Activated naive CD8-positive, alpha-beta T cell treated with anti-CD3 and anti-CD28 coated beads, Interleukin-2, amount 10 ng/mL, durations not matched to agents 7 days and 5 days (primary cell): ENCODE measurements around the gene PHTF1. TPM values are rescaled to one million over a fixed set of nuclear protein-coding genes. Genes with fewer than 3 reads are reported as not detected.
"Not testable (repeated sequence)": the region's sequence is repeated elsewhere in the genome, so short reads cannot be mapped to it uniquely, and the experiment has no call there.

Experiments
- ATAC-seq: fragments of 150-1000 bp; cut with Tn5 transposase; one replicate; pipeline ENCODE4 v1.10.0; 2021; ENCODE audit warnings: low read depth, moderate library complexity
- POLR2A ChIA-PET: fragments of 350-600 bp; sonication (Branson Sonifier 250); formaldehyde crosslinking; loops from one replicate; lab custom pipeline; 2021; ENCODE audit warnings: antibody characterized with exemption; lab: Charles Lee
- DNase-seq: peaks from one replicate; pipeline ENCODE4 v3.0.0; 2021
- H3K27ac Mint-ChIP-seq: one replicate; pipeline ENCODE4 v1.8.0; 2022; ENCODE audit warnings: mild to moderate bottlenecking, mixed read lengths
- H3K27me3 Mint-ChIP-seq: one replicate; pipeline ENCODE4 v1.8.0; 2022; ENCODE audit warnings: mild to moderate bottlenecking, moderate library complexity, mixed read lengths
- H3K36me3 Mint-ChIP-seq: one replicate; pipeline ENCODE4 v1.8.0; 2021; ENCODE audit warnings: mild to moderate bottlenecking, mixed read lengths
- H3K4me1 Mint-ChIP-seq: one replicate; pipeline ENCODE4 v1.8.0; 2021; ENCODE audit warnings: mixed read lengths
- H3K4me3 Mint-ChIP-seq: one replicate; pipeline ENCODE4 v1.8.0; 2022; ENCODE audit warnings: mild to moderate bottlenecking, moderate library complexity, mixed read lengths
- H3K9me3 Mint-ChIP-seq: one replicate; pipeline ENCODE4 v1.8.0; 2021; ENCODE audit warnings: mixed read lengths
- total RNA-seq, 2 experiments: library from RNA; stranded (reverse); gene quantifications; one replicate each; pipeline ENCODE4 v1.2.3, GENCODE V29; 2021

Gene PHTF1
- total RNA-seq, 2 experiments from 2014 or later = 19.2 to 22.6 TPM

DNA sequence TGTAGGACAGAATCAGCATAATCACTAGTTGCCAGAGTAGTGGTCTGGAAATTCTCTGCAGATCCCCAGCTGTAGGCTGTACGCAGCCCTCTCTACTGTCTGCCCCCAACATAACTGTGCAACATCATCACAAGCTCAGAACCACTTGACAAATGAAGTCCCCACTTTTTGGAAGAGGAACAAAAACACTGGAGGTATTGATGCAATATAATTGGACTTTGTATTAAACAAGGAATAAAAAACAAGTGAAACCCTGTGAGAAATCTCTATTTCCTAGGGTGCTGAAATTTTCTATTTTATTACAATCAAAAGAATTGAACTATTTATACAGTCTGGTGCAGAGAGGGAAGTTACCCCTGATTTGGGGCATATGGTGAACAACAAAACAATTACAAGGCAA lies 15.2 kb downstream of the PHTF1 start:
- DNase-seq (no peak), ATAC-seq (no peak)
- Mint-ChIP-seq H3K9me3 (no peaks in the 10 kb centered on the region), H3K4me3 (no peak overlapping the region), H3K4me1 (peaks cover 11% of the 10 kb centered on the region), H3K27me3 (no peaks in the 10 kb centered on the region), H3K27ac (no peak overlapping the region), H3K36me3 (peaks cover 23% of the 10 kb centered on the region)
- POLR2A ChIA-PET = no interaction called here

GRCh38 chr1:113742515-113742914 lies 16.8 kb downstream of the PHTF1 start:
- Mint-ChIP-seq H3K27ac (peak overlapping the region; percentile 81), H3K36me3 (peaks cover 28% of the 10 kb centered on the region), H3K4me3 (peak overlapping the region; percentile 50), H3K9me3 (no peaks in the 10 kb centered on the region), H3K27me3 (no peaks in the 10 kb centered on the region), H3K4me1 (peaks cover 11% of the 10 kb centered on the region)
- POLR2A ChIA-PET = interaction anchor here (0.9 kb wide), 1 partner anchor 70 kb away, joined by 3 read pairs; the partner anchor contains the start of gene RSBN1
- peak; percentile 99 for ATAC-seq
- DNase-seq = no peak

DNA sequence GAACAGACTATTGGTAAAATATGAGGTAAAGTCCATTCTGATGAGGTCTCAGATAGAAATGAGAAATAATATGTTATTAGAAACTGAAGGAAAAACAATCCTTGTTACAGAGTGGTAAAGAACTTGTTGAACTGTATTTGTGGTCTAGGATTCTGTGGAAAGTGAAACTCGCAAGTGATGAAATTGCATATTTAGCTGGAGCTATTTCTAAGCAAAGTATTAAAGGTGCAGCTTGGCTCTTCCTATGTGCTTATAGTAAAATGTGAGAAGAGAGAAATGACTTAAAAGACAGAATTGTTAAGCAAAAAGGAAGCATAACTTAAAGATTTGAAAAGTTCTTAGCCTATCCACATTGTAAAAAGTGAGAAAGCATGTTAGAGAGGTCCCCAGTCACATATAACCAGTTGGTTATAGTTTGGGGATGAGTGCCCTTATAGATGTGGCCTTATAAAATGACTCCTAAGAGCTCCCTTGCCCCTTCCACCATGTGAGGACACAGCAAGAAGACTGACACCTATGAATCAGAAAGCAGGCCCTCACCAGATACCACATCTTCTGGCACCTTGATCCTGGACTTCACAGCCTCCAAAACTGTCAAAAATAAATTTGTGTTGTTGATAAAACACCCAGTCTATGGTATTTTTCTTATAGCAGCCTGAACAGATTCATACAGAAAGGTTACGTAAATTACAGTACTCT lies 24.8 kb downstream of the PHTF1 start:
- Mint-ChIP-seq H3K27ac (no peak overlapping the region), H3K4me3 (no peak overlapping the region), H3K36me3 (peaks cover 44% of the 10 kb centered on the region), H3K27me3 (no peaks in the 10 kb centered on the region), H3K9me3 (no peaks in the 10 kb centered on the region), H3K4me1 (peaks cover 8% of the 10 kb centered on the region)
- no peak for DNase-seq
- ATAC-seq = no peak
- POLR2A ChIA-PET = no interaction called here

- POLR2A ChIA-PET = no interaction called here
These were observed 26.5 kb downstream of the PHTF1 start for GRCh38 chr1:113732802-113733201.

DNA sequence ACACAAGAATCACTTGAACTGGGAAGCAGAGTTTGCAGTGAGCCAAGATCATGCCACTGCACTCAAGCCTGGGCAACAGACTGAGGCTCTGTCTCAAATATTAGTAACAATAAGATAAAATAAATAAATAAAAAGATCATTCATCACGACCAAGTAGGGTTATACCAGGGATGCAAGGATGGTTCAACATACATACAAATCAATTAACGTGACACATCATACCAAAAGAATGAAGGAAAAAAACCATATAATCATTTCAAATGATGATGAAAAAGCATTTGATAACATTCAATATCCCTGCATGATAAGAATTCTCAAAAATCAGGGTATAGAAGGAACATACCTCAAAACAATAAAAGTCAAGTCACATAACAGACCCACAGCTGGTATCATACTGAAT lies 38.3 kb downstream of the PHTF1 start:
- DNase-seq = no peak
- Mint-ChIP-seq H3K9me3 (peaks cover 24% of the 10 kb centered on the region), H3K27me3 (no peaks in the 10 kb centered on the region), H3K4me1 (peaks cover under 1% of the 10 kb centered on the region), H3K27ac (no peak overlapping the region), H3K4me3 (no peak overlapping the region), H3K36me3 (peaks cover 72% of the 10 kb centered on the region)
- ATAC-seq = no peak
- POLR2A ChIA-PET = no interaction called here

More at GRCh38 chr1:113732802-113733201, 26.5 kb downstream of the PHTF1 start:
- no peak overlapping the region for H3K27ac Mint-ChIP-seq
- ATAC-seq (no peak), DNase-seq (no peak)
- H3K27me3 Mint-ChIP-seq = no peaks in the 10 kb centered on the region
- peaks cover 49% of the 10 kb centered on the region for H3K36me3 Mint-ChIP-seq
- no peak overlapping the region for H3K4me3 Mint-ChIP-seq
- H3K4me1 Mint-ChIP-seq = peaks cover 8% of the 10 kb centered on the region
- no peaks in the 10 kb centered on the region for H3K9me3 Mint-ChIP-seq

GRCh38 chr1:113718621-113719020 lies 40.7 kb downstream of the PHTF1 start:
- ATAC-seq = not testable (repeated sequence)

DNA sequence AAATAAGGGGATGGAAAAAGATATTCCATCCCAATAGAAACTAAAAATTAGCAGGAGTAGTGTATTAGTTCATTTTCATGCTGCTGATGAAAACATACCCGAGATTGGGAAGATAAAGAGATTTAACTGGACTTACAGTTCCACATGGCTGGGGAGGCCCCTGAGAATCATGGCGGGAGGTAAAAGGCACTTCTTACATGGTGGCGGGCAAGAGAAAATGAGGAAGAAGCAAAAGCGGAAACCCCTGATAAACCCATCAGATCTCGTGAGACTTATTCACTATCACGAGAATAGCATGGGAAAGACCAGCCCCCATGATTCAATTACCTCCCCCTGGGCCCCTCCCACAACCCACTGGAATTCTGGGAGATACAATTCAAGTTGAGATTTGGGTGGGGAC lies 41.8 kb downstream of the PHTF1 start:
- ATAC-seq, DNase-seq, H3K27me3 Mint-ChIP-seq, POLR2A ChIA-PET, H3K4me3 Mint-ChIP-seq, H3K27ac Mint-ChIP-seq, H3K4me1 Mint-ChIP-seq: not testable (repeated sequence)
- Mint-ChIP-seq H3K36me3 (peaks cover 69% of the 10 kb centered on the region), H3K9me3 (peaks cover 26% of the 10 kb centered on the region)

More at GRCh38 chr1:113718621-113719020, 40.7 kb downstream of the PHTF1 start:
- POLR2A ChIA-PET, DNase-seq, H3K27me3 Mint-ChIP-seq, H3K27ac Mint-ChIP-seq, H3K4me1 Mint-ChIP-seq, H3K4me3 Mint-ChIP-seq: not testable (repeated sequence)
- peaks cover 74% of the 10 kb centered on the region for H3K36me3 Mint-ChIP-seq
- peaks cover 26% of the 10 kb centered on the region for H3K9me3 Mint-ChIP-seq

DNA sequence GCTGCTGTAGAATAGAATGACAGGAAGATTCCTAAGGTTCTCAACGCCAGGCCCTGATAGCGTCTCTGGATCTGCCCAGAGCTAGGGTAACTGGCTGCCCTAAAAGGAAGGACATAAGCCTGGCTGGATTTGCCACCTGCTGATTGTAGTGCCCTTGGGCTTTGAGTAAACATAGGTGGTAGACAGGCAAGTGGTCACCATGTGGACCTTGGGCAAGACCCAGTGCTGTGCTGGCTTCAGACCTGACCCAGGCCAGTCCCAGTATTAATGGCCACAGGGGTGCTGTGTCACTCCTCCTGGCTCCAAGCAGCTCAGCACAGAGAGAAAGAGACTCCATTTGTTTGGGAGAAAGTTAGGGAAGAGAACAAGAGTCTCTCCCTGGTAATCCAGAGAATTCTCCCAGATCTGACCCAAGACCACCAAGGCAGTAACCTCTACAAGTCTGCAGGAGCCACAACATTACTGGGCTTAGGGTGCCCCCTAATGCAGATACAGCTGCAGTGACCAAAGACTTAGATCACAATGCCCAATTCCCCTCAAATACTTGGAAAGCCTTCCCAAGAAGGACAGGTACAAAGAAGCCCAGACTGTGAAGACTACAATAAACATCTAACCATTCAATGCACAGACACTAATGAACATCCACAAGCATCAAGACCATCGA lies 44.5 kb downstream of the PHTF1 start:
- H3K27me3 Mint-ChIP-seq = no peaks in the 10 kb centered on the region

DNA sequence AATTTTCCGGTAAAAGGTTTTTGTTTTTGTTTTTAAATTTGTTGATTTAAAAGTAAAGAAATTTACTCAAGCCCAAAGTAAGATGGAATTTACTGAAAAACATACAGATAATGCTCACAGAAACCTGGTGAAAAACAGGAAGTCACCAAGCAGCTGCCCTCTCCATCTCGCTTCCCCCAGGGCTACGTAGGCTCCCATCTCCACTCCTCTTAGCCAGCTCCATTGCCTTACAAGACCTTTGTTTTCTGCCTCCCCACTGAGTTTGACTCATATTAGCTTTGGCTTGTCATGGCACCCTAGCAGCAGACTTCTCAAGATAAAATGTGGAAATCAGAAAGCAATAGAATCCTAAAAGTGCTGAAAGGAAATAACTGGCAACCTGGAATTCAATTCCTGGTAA lies 57.9 kb downstream of the PHTF1 start:
- H3K36me3 Mint-ChIP-seq = peaks cover 46% of the 10 kb centered on the region
- H3K4me1 Mint-ChIP-seq = peaks cover 3% of the 10 kb centered on the region
- no peak for DNase-seq
- POLR2A ChIA-PET = no interaction called here
- peaks cover 1% of the 10 kb centered on the region for H3K9me3 Mint-ChIP-seq
- H3K4me3 Mint-ChIP-seq = no peak overlapping the region
- no peaks in the 10 kb centered on the region for H3K27me3 Mint-ChIP-seq
- no peak for ATAC-seq
- H3K27ac Mint-ChIP-seq = no peak overlapping the region

More for the DNA sequence above, 44.5 kb downstream of the PHTF1 start:
- ATAC-seq (no peak), DNase-seq (no peak)
- POLR2A ChIA-PET = no interaction called here
- no peak overlapping the region for H3K4me3 Mint-ChIP-seq
- H3K27ac Mint-ChIP-seq = no peak overlapping the region
- H3K36me3 Mint-ChIP-seq = peaks cover 53% of the 10 kb centered on the region
- peaks cover 3% of the 10 kb centered on the region for H3K4me1 Mint-ChIP-seq
- H3K9me3 Mint-ChIP-seq = peaks cover 16% of the 10 kb centered on the region

DNA sequence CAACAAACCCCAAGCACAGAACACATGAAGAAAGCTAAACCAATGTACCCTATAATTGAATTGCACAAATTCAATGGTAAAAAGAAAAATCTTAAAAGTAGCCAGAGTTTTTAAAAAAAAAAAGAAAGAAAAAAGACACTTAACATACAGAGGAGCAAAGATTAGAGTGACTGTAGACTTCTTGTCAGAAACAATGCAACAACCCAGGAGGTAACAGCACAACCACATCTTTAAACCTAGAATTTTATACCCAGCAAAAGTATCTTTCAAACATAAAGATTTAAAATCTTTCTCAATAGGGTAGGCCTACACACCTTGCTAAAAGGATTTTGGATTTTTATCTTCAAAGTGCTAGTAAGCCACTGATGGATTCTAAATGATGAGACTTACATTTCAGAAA lies 64.4 kb downstream of the PHTF1 start:
- Mint-ChIP-seq H3K27ac (no peak overlapping the region), H3K9me3 (peaks cover 24% of the 10 kb centered on the region), H3K36me3 (peaks cover 70% of the 10 kb centered on the region), H3K4me3 (no peak overlapping the region), H3K4me1 (no peaks in the 10 kb centered on the region), H3K27me3 (no peaks in the 10 kb centered on the region)
- ATAC-seq = no peak
- POLR2A ChIA-PET = no interaction called here
- no peak for DNase-seq

DNA sequence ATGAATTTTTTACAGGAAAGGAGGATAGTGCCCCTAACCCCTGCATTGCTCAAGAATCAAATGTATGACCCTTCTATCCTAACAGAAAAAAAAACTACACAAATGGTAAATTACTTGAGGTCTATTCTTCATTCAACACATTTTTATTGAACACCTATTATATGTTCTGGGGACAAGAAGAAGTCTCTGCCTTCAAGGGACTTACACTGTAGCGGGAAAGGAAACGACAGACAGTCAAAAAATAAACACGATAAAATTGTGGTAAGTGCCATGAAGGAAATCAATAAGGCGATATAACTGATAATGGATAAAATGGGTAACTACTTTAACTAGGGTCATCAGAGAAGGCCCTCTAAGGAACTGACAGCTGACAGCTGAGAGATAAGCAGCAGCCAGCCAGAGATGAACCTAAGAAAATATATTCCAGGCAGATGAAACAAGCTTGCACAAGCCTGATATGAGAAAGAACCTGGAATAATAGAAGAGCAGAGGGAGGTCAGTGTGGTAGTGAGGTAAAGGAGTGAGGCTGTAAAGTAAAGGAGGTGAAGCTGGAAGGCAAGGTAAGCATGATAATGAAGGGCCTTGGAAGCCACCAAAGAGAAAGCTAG lies 66.4 kb downstream of the PHTF1 start:
- POLR2A ChIA-PET = no interaction called here
- Mint-ChIP-seq H3K27me3 (no peaks in the 10 kb centered on the region), H3K9me3 (peaks cover 24% of the 10 kb centered on the region), H3K4me3 (no peak overlapping the region), H3K4me1 (no peaks in the 10 kb centered on the region), H3K27ac (no peak overlapping the region), H3K36me3 (peaks cover 65% of the 10 kb centered on the region)
- DNase-seq (no peak), ATAC-seq (no peak)

DNA sequence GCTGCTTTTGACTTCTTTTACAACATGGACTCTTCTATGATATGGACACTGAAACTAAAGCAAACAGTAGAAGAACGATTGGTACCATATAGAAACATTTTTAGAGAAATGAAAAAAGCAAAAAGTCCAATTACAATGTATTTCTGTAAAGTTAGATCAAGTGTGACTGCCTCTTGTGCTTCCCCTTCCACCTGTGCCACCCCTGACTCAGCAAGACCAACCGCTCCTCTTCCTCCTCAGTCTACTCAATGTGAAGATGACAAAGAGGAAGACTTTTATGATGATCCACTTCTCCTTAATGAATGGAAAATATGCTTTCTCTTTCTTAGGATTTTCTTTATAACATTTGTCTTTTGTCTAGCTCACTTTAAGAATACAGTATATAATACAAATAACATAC lies 66.9 kb downstream of the PHTF1 start:
- POLR2A ChIA-PET = no interaction called here
- H3K9me3 Mint-ChIP-seq = peaks cover 23% of the 10 kb centered on the region
- ATAC-seq = no peak
- no peak overlapping the region for H3K4me3 Mint-ChIP-seq
- H3K27me3 Mint-ChIP-seq = no peaks in the 10 kb centered on the region
- H3K36me3 Mint-ChIP-seq = peaks cover 60% of the 10 kb centered on the region
- DNase-seq = no peak
- no peaks in the 10 kb centered on the region for H3K4me1 Mint-ChIP-seq
- H3K27ac Mint-ChIP-seq = no peak overlapping the region

DNA sequence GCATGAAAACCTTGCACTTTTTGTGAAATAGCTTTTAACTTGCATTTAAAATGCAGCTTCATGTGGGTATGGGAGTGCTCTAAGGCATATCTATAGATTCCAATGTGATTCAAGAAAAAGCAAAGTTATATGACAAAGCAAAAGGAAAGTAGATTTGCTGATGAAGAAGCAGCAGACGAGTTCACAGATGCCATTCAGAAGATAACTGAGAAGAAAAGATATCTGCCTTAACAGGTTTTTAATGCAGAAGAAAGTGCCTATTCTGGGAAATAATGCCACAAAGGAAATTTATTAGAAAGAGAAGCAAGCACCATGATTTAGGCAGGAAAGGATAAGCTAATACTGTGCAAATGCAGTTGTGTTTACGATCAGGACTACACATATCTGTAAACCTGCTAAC lies 68.1 kb downstream of the PHTF1 start:
- Mint-ChIP-seq H3K36me3 (peaks cover 49% of the 10 kb centered on the region), H3K27ac (no peak overlapping the region), H3K4me1 (no peaks in the 10 kb centered on the region), H3K27me3 (no peaks in the 10 kb centered on the region), H3K9me3 (peaks cover 23% of the 10 kb centered on the region), H3K4me3 (no peak overlapping the region)
- ATAC-seq (no peak), DNase-seq (no peak)
- POLR2A ChIA-PET = no interaction called here
